GM21786 (cell line): Measurements from ENCODE around the gene C15orf40.
"Not testable (repeated sequence)": the region's sequence is repeated elsewhere in the genome, so short reads cannot be mapped to it uniquely, and the experiment has no call there.

Source experiments
- ATAC-seq: cut with Tn5 transposase; IDR thresholded peaks from one replicate; pipeline ENCODE4 v1.9.1; 2021; ENCODE audit not compliant: unreplicated experiment

Gene C15orf40

DNA sequence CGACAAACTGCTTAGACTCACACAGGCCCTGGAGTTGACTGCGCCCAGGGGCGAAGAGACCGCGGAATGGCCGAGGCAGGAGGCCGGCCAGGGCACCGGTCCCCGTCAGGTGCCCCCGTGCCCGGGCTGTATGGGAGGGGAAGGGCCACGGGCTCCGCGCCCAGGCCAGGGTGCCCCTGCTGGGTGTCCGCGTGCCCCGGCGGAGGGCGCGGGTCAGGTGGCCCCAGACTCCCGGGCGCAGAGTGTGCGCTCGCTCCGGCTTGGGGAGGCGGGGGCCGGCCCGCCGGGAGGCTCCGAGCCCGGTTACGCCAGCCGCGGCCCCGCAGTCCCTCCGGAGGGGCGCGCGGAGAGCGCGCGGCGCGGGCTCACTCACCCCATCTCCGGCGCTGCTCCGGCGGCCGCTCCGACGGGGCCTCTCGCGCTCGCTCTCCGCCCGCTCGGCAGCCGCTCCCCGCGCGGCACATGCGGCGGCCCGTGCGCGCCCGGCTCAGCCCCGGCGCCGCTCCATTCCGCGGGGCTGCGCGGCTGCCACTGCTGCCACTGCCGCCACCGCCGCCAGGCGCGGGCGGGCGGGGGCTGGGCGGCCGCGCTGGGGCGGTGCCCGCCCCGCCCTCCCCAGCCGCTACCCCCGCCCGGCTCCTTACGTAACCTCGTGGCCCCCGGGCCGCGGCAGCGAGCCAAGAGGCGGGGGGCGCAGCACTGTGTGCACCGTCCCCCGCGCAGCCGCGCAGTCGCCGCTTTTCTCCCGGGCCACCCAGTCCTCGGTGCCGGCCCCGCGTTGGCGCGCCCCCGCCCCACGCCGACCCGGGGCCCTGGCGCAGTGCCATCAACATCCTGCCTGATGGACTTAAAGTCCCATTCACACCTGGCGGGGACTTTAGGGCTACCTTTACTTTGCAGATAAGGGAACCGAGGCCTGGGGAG, 59.0 kb downstream of the C15orf40 start, which contains the start of gene HOMER2:
HOMER2 (minus strand) TSS at position 563 of the 924 bp plus-strand sequence; CDS start at position 378, 185 bp downstream.
- no peak for ATAC-seq

DNA sequence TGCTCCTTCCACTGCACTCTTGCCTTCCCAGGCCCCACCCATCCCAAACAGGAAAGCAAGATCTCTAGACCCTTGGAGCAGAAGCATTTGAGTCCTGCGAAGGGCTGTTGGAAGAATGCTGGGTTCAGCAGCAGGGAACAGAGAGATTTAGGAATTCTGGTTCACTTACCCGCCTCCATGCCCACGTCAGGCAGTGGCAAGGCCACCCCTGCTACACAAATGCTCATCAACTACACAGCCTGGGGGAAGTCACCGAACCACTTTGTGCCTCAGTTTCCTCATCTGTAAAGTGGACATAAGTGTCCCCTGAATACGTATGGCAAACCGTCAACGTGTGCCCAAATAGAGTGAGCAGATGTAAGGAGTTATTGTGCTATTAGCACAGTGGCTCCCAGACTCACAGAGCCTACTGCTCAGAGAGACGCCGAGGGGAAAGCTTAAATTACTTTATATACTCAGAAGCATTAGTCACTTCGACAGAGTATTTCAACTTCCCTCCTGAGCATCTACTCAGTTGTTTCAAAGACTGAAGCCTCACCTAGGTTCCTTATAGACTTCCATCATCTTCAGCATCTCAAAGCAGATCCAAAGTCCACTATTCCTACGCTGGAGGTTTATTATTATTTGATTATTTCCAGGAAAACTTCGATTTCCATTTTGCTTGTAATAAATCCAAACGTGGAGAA, 59.8 kb downstream of the C15orf40 start:
- ATAC-seq: no peak

DNA sequence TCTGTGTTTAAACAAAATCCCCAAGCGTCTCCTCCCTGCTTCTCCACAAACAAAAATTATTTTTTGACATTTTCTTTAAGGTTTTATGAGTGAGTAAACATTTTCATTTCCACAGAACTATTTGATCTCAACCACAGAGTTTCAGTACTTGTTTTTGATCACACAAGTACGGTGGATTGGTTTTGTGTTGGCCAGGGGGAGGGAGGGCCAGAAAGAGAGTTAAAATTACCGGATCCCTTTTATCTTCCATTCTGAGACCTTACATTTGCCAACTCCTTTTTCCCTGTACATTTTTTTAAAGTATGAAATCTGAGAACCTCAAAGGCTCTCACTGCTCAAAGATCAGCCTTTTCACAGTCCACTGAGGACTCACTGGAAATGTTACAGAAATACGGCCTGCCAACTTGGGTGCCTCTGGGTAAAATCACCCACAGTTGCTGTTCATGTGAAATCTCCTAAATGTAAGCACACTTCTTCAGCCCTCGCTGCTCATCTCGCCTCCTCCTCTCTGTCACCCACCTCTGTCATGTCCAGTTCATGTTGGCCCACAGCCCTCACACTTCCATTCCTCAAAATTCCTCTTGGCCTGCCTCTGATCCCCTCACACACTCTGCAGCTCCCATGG, 60.6 kb downstream of the C15orf40 start:
- no peak for ATAC-seq

DNA sequence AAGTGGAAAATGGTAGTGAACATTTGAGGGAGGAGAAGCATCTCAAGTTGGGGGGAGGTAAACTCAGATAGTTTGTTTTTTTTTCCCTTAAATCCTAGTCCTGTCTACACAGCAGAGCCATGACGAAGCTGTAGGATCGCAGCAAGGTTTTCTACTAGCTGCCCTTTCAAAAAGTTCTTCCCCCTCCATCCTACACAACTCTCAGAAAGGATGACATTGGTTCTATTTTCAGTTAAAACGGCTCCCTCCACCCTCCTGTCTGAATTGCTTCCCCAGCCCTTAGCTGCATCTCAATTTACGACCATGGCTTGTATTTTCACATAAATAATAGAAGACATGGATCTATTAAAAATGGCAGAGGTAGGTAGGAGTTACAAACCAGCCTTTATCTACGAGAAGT, 61.1 kb downstream of the C15orf40 start:
- no peak for ATAC-seq

DNA sequence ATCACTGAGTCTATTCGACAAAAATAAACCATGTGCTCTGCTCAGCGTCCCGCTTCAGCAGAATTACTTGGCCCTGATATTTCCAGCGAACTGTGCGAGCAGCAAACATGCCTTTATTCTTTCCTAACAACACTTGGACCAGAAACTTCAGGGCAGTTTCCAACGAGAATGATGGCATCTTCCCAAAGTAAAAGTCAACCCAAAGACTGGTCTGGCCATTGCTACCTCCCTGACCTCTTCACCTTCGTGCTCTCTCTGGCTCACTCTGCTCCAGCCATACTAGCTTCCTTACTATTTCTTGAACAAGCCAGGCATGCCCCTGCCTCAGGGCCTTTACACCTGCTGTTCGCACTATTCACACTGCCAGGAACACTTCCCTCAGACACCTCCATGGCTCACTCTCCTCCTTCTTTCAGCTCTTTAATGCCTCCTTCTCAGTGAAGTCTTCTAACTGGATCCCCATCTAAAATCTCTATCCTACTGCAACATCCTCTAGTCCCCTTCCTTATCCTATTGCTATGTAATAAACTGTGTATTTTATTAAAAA, 65.2 kb downstream of the C15orf40 start:
- no peak for ATAC-seq

DNA sequence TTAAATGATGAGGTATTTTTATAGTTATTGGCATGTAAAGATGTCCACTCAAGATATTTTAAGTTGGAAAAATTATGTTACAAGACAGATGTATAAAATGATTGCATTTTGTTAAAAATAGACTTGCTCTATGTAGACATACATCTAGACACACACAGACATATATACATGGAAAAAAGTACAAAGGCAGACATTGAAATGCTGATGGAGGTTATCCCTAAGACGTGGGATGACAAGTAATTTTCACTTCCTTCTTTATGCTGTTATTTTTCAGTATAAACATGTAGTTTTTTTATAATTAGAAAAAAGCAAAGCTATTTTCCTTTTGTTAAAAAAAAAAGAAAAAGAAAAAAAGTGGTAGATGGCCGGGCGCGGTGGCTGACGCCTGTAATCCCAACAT, 66.1 kb downstream of the C15orf40 start:
- ATAC-seq: no peak

DNA sequence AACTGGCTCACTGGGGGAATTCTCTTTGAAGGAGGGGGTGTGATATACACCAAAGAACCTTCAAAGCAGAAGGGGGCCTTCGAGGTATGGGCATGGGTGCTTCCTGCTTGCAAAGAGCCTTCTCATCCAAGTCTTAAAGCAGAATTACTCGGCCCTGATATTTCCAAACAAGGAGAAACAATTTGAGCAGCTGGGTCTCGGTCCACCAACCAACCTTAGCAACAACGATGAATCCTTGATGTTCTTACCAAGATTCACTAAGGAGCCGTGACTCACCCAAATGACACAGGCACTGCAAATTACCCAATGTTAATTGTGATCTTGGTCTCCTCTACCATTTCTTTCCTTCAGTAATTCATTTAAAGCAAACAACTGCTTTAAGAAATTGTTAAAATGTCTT, 66.6 kb downstream of the C15orf40 start:
- ATAC-seq: no peak

DNA sequence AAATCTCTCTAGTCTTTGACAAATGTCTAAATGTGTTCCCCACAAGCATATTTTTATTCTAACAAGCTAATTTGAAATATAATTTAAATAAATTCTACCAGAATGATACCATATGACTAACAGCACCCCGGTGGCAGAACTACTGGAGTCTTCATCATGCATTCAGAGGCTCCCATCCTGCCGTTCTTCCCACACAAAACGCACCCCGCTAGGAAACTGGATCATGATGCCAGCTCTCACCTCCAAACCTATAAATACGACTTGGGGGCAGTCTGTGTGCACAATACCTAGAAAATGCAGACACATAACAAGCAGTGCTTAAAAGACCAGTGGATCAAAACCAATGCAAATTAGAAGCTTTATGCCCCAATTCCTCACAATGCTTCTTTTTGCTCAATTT, 67.4 kb downstream of the C15orf40 start:
- ATAC-seq: no peak

DNA sequence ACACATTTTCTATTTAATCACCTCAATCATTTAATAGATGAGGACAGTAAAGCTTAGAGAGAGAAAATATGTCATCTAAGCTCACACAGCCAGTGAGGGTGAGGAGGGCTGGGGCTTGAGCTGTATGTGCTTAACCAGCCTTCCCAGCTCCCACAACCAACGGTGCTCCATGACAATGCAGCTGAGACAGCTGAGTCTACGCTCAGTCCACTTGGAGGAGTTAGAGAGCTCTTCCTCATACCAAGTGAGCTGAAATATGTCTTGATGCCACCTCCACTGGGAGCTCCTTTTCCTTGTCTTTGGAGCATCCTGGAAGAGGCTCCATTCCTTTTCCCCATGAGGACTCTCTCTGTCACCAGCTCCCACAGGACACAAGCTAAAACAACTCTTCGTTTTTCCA, 68.3 kb downstream of the C15orf40 start:
- no peak for ATAC-seq

DNA sequence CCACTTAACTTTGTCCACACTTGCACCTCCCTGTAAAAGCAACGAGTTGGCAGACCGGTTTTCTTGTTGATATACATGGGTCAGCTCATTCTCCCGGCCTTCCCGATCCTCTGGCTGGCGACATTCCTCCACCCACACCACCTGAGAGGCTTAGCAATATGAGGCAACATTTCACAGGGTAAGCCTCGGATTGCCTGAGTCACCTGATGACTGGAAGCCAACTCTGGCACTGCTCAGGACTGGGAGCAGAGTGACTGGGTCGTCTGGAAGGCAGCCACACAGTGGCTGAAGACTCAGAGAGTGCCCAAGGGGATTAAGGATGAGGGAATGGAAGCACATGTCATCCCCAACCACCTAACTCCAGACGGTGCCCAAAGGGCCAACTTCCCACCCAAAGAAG, 68.7 kb downstream of the C15orf40 start:
- ATAC-seq: no peak

DNA sequence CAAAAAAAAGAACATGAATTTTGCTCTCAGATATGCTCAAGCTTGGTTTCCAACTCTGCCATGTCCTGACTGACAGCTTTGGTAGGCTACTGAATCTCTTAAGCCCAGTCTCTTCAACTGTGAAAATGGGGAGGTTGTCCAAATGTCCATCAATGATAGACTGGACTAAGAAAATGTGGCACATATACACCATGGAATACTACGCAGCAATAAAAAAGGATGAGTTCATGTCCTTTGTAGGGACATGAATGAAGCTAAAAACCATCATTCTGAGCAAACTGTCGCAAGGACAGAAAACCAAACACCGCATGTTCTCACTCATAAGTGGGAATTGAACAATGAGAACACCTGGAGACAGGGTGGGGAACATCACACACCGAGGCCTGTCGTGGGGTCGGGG, 71.8 kb downstream of the C15orf40 start:
- not testable (repeated sequence) for ATAC-seq
